Brain pericyte (primary cell): ENCODE results near the gene DQX1.
A peak's percentile ranks its signal among the peaks of the same experiment; 100 is the strongest.

Source experiments
- DNase-seq: peaks from one replicate; pipeline ENCODE4 v3.0.0-alpha.2; 2012; ENCODE audit warnings: low read depth, low spot score

The DQX1 gene

GRCh38 chr2:74511104-74511989, 14.7 kb downstream of the DQX1 start:
- DNase-seq = no peak

GRCh38 chr2:74510272-74510671, 15.8 kb downstream of the DQX1 start:
- no peak for DNase-seq

GRCh38 chr2:74507926-74508520, 18.0 kb downstream of the DQX1 start:
- no peak for DNase-seq

GRCh38 chr2:74507145-74507925, 18.7 kb downstream of the DQX1 start, which contains the start of gene PCGF1:
PCGF1 (minus strand) TSS chr2:74507695; CDS start chr2:74507668, 27 bp downstream.
- peak; percentile 84 for DNase-seq

GRCh38 chr2:74505448-74506246, 20.4 kb downstream of the DQX1 start:
- DNase-seq = no peak

- DNase-seq = no peak
These were observed 21.4 kb downstream of the DQX1 start for GRCh38 chr2:74504591-74504990.

- no peak for DNase-seq
These were observed 22.2 kb downstream of the DQX1 start for GRCh38 chr2:74503506-74504475.

GRCh38 chr2:74502720-74503505, 23.1 kb downstream of the DQX1 start:
- DNase-seq = no peak

GRCh38 chr2:74502147-74502719, 23.8 kb downstream of the DQX1 start:
- DNase-seq = no peak

GRCh38 chr2:74501335-74502071, 24.5 kb downstream of the DQX1 start:
- no peak for DNase-seq

- no peak for DNase-seq
These were observed 25.5 kb downstream of the DQX1 start for GRCh38 chr2:74500578-74500946.

GRCh38 chr2:74499940-74500577, 26.0 kb downstream of the DQX1 start:
- DNase-seq = no peak

GRCh38 chr2:74499267-74499939, 26.6 kb downstream of the DQX1 start, which contains the start of gene LBX2:
LBX2 (minus strand) TSS chr2:74499603; CDS start chr2:74499537, 66 bp downstream.
- DNase-seq = no peak

- no peak for DNase-seq
These were observed 27.3 kb downstream of the DQX1 start for GRCh38 chr2:74498500-74499266.

- no peak for DNase-seq
These were observed 28.1 kb downstream of the DQX1 start for GRCh38 chr2:74497777-74498499.
